DND-41 (cell line): ENCODE results near the gene TM4SF4.

Experiments used
- EZH2 ChIP-seq: IDR thresholded peaks from 3 replicates; pipeline ENCODE4 v1.6.1; 2012; ENCODE audit warnings: borderline replicate concordance, low read depth, mild to moderate bottlenecking, moderate library complexity, low read length, inconsistent platforms; ENCODE audit not compliant: severe bottlenecking
- TF ChIP-seq, protein P1 (sequence below): IDR thresholded peaks from 2 replicates; pipeline ENCODE4 v1.5.1; 2012; ENCODE audit warnings: borderline replicate concordance, low read length, moderate library complexity, mild to moderate bottlenecking; ENCODE audit not compliant: poor library complexity, severe bottlenecking; ENCODE audit errors: extremely low read depth

DNA sequence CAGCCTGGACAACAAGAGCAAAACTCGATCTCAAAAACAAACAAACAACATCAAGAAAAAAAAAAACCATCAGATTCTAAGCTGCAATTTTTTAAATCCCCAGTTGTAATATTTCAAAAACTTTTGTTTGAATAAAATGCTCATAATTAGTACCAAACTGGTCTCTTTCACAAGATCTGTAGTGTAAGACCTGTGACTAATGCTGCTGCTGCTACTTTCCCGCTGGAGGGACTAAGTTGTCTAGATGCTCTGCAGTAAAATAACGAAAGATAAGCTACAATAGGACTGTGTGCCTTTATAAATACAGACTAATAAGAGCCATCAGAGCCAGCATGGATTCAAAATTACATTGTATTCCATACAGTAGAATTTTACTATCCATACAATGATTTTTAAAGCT, 45.4 kb downstream of the TM4SF4 start:
- TF ChIP-seq, protein P1, sequence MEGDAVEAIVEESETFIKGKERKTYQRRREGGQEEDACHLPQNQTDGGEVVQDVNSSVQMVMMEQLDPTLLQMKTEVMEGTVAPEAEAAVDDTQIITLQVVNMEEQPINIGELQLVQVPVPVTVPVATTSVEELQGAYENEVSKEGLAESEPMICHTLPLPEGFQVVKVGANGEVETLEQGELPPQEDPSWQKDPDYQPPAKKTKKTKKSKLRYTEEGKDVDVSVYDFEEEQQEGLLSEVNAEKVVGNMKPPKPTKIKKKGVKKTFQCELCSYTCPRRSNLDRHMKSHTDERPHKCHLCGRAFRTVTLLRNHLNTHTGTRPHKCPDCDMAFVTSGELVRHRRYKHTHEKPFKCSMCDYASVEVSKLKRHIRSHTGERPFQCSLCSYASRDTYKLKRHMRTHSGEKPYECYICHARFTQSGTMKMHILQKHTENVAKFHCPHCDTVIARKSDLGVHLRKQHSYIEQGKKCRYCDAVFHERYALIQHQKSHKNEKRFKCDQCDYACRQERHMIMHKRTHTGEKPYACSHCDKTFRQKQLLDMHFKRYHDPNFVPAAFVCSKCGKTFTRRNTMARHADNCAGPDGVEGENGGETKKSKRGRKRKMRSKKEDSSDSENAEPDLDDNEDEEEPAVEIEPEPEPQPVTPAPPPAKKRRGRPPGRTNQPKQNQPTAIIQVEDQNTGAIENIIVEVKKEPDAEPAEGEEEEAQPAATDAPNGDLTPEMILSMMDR: no peak
- TF ChIP-seq EZH2: no peak
